RWPE1 (cell line): ENCODE results near the gene SUPT3H.

Experiments used
- CTCF ChIA-PET: fragments of 350-600 bp; sonication (Branson Sonifier 250); formaldehyde crosslinking; extraction: SDS; loops from one replicate; lab custom pipeline; 2021; lab: Yijun Ruan, JAX
- POLR2A ChIA-PET: fragments of 400-600 bp; formaldehyde crosslinking; extraction: SDS; loops from one replicate; lab custom pipeline; 2020; ENCODE audit warnings: antibody characterized with exemption; ENCODE audit not compliant: low non-redundant PET; lab: Yijun Ruan, JAX
- DNase-seq: peaks from one replicate; pipeline ENCODE4 v3.0.0; 2012; ENCODE audit warnings: low spot score
- H3K27ac ChIP-seq: fragments of 450-650 bp; 2 replicates; pipeline ENCODE4 v1.5.1; 2017
- CTCF ChIP-seq: fragments of 450-650 bp; conservative IDR thresholded peaks from 2 replicates; pipeline ENCODE4 v1.5.1; 2017; ENCODE audit warnings: low read depth, mild to moderate bottlenecking

Gene SUPT3H

GRCh38 chr6:44831002-44831610 lies 546.6 kb downstream of the SUPT3H start:
- TF ChIP-seq CTCF: no peak
- CTCF ChIA-PET: no interaction called here
- no peak for DNase-seq
- POLR2A ChIA-PET: no interaction called here
- H3K27ac ChIP-seq: no peak overlapping the region

- no peak for DNase-seq
- POLR2A ChIA-PET: no interaction called here
- H3K27ac ChIP-seq: no peak overlapping the region
These were observed 547.9 kb downstream of the SUPT3H start for GRCh38 chr6:44829836-44830235.

GRCh38 chr6:44828780-44829179 lies 549.0 kb downstream of the SUPT3H start:
- DNase-seq: no peak
- no peak overlapping the region for H3K27ac ChIP-seq
- no peak for TF ChIP-seq CTCF
- POLR2A ChIA-PET: no interaction called here
- CTCF ChIA-PET: interaction anchor here (0.5 to 0.6 kb wide), 2 partner anchors 7 to 40 kb away, joined by 3 to 4 read pairs; no protein-coding TSS in a partner anchor

More at GRCh38 chr6:44829836-44830235, 547.9 kb downstream of the SUPT3H start:
- CTCF ChIA-PET: no interaction called here
- no peak for TF ChIP-seq CTCF

- H3K27ac ChIP-seq: no peak overlapping the region
- TF ChIP-seq CTCF: no peak
- no peak for DNase-seq
- ChIA-PET CTCF (interaction anchor here (0.8 kb wide), 1 partner anchor 171 kb away, joined by 3 read pairs; no protein-coding TSS in a partner anchor), POLR2A (no interaction called here)
These were observed 551.6 kb downstream of the SUPT3H start for GRCh38 chr6:44826025-44826676.

GRCh38 chr6:44825273-44825672 lies 552.5 kb downstream of the SUPT3H start:
- ChIA-PET POLR2A (no interaction called here), CTCF (interaction anchor here (0.6 to 0.8 kb wide), 2 partner anchors 170 to 356 kb away, joined by 3 to 4 read pairs; no protein-coding TSS in a partner anchor)
- DNase-seq: no peak
- H3K27ac ChIP-seq: no peak overlapping the region
- no peak for TF ChIP-seq CTCF

- no peak for TF ChIP-seq CTCF
- H3K27ac ChIP-seq: no peak overlapping the region
- CTCF ChIA-PET: interaction anchor here (0.6 to 0.8 kb wide), 3 partner anchors 12 to 349 kb away, joined by 3 read pairs; no protein-coding TSS in a partner anchor
- no peak for DNase-seq
- POLR2A ChIA-PET: no interaction called here
These were observed 553.2 kb downstream of the SUPT3H start for GRCh38 chr6:44824567-44824966.
